GM18505 (cell line): Measurements from ENCODE around the gene KIF1A.
"Not testable (repeated sequence)": the region's sequence is repeated elsewhere in the genome, so short reads cannot be mapped to it uniquely, and the experiment has no call there.

ENCODE experiments used
- ATAC-seq: cut with Tn5 transposase; IDR thresholded peaks from one replicate; pipeline ENCODE4 v1.9.1; 2021; ENCODE audit not compliant: unreplicated experiment
- POLR2A ChIP-seq: IDR thresholded peaks from 4 replicates; pipeline ENCODE4 v1.6.1; 2011; ENCODE audit warnings: borderline replicate concordance; ENCODE audit not compliant: insufficient read depth, insufficient read length; ENCODE audit errors: extremely low read depth

KIF1A gene

DNA sequence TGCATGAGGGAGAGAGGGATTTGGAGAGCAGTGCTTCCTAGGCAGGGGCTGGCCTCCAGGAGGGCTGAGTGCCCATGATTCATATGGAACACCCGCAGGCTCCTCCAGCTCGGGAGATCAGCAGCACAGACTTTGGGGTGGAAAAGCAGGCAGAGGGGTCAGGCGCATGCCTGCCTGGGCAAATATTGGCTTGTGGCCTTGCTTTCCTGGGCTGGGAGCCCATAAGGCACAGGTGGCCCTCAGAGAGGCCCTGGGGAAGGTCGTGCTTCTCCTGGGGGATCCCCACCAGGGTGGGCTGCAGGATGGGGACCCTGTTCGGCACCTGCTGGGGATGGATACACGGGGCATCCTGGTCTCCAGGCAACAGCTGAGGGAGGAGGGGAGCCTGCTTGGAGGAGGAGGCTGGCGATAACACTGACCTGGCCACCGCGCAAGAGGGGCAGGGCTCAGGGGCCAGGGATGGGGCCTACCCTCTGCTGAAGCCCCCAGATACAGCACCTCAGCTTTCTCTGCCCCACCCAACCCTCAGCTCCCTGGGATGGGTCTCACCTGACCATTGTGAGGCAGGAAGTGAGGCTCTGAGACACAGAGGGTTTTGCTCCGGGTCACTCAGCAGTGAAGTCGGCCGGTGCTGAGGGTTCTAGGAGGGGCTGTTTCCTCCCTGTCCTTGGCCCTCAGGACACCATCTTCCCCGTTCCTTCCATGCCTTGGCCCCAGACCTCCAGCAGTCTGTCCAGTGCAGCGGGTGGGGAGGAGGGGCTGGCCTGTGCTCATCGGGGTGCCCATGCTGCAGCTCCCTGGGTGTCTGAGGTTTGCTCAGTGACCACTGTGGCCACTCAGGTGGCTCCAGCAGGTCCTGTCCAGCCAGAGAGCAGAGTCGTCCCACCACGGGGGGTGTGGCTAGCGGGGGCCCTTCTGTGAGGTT is 116.3 kb downstream of the KIF1A start:
- TF ChIP-seq POLR2A, result no peak
- no peak for ATAC-seq

DNA sequence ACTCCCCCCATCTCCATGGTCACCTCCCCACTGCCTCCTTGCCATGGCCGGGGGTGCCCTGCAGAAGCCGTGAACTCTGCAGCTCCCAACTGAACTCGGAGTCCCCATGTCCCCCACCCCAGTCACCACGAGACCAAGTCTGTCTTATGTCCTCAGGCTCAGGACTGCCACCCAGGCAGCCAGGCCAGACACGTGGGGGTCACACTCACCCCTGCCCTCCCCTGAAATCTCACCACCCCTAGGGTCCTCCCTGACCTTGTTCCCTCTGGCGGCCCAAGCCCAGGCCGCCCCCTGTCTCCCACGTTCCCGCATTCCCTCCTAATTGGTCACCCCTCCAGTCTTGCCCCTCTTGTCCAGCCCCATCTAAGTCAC is 117.4 kb downstream of the KIF1A start:
- no peak for TF ChIP-seq POLR2A
- ATAC-seq, result no peak

DNA sequence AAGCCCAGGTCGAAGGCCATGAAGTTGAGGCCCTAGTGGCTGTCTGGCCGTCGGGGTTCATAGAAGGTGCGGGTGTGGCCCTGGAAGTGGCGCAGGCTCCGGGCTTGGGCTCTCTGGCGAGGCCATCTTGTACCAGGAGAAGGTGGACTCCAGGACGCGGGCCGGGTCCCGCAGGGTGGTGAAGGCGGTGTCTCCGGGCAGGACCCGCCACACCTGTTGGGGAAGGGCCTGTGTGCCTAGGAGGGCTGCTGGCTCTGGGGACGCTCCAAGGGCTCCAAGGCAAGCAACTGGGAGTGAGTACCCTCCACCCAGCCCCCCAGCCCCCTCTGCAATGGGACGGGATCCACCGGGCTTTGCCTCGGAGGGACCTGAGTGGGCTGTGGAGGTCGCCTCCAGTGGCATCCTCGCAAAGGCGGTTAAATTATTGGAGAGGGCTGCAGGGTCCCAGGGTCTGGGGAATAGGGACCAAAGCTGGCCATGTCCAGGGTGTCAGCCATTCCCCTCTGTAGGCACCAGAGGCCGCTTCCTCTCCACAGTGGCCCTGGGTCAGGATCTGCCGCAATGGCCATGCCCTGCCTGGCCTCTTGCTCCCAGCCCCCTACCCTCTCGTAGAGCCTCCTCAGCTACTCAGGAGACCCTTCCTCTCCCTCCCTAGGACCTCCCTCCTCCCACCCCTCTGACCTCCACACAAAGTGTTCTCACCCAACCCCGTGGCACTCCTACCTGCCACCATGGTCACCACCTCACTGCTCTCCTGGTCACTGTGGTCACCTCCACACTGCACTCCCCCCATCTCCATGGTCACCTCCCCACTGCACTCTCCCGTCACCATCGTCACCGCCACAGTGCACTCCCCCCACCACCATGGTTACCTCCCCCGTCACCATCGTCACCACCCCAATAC is 118.0 kb downstream of the KIF1A start:
- no peak for ATAC-seq
- TF ChIP-seq POLR2A, result no peak

DNA sequence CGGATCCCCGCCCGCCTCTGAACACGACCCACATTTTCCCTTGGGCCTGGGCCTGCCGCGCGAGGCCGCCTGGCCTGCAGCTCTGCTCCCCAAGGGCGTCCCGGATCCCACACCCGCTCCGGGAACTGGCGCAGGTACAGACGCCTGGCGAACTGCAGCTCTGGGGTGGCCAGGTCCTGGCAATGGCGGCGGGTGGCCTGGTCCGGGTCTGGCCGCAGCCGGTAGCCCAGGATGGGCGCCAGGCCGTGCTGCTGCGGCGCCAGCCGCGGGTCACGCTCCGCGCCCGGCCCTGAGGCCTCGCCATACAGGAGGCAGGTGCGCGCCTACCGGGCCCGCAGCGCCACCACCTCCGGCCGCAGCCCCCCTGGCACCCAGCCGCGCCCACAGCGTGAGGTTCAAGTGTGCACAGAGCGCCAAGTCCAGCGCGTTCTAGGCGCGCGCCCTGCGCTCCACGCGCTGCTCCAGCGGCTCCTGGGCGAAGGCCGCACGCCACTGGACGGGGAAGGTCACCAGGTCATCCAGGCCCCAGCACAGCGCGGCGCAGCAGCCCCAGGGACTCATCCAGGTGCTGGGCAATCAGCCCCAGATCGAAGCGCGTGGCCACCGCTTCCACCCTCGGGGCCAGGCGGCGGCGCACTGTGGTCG is 118.8 kb downstream of the KIF1A start:
- ATAC-seq, result no peak
- no peak for TF ChIP-seq POLR2A

DNA sequence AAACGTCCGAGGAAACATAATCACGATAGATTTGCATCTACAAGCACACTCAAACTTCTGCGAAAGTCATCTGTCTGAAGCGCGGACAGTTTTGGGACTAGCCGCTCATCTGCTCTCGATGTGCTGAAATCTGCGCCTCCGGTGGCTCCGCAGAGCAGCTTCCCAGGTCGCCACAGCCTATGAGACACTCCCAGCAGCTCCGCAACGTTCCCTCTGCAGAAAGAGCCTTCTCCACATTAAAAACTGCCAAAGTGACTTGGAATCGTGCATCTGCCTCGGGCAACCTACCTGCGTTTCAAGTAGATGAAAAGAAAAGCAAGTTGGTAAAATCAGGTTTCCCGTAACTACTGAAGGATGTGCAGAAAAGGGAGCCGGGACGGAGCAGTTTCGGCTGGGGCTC is 119.4 kb downstream of the KIF1A start:
- not testable (repeated sequence) for ATAC-seq

DNA sequence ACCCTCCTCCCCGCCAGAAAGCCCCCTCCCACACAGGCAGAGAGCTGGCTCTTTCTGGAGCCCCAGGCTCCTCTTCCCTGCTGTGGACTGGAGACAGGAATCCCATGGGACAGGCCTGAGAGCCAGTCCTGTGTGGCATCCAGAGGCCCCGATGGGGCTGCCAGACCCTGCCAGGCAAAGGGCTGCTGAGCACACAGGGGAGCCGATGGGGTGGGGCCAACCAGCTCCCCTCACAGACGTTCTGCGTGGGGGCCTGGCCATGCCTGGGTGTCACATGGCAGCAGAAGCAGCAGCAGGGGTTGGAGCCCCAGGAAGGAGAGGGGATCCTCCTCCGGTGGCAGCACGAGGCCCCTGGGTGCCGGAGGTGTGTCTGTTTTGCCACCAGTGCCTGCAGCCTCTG is 120.2 kb downstream of the KIF1A start:
- ATAC-seq, result not testable (repeated sequence)

DNA sequence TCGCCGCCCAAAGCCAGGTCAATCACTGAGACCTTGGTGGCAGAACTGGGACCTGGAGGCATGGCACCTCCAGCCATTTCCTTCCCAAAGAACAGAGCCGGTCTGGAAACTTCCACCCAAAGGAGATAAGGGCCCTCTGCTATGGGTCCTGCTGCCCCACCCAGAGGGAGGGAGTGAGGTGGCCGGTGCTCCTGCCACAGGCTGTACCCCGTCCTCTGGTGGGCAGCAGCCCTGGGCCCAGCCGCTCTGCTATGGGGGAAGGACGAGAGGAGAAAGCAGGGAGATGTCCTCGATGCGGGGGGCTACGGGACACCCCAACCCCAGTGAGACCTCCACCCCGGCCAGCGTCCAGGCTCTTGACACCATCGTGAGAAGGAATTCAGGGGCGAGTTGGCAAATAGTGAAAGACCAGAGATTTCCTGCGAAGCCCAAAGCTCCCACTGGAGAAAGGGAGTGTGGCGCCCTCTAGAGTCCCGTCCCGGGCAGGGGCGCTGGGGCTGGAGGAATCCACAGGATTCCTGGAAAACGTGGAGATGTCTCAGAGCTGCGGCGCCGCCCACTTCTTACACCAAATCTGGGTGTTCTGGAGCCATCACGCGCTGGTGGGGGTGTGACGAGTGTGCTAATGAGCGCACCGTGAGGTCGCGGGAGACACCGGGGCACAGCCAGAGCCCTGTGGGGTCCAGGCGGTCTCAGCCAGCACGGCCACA is 121.0 kb downstream of the KIF1A start:
- ATAC-seq, result not testable (repeated sequence)

DNA sequence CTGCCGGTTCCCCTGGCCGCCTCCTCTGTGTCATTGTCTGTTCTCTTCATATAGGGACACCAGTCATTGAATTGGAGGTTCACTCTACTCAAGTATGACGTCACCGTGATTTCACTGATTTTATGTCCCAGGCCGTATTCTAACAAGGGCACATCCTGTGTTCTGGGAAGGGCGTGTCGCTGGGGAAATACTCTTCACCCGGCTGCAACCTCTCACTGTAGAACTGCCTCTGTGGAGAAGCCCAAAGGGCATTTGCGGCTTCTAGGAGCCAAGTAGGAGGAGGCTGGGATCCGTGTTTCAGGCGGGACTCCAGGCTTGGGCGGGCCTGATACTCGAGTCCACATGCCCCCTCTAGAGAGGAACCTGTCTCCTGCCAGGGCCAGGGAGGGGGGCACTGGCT is 123.5 kb downstream of the KIF1A start:
- ATAC-seq, result not testable (repeated sequence)

DNA sequence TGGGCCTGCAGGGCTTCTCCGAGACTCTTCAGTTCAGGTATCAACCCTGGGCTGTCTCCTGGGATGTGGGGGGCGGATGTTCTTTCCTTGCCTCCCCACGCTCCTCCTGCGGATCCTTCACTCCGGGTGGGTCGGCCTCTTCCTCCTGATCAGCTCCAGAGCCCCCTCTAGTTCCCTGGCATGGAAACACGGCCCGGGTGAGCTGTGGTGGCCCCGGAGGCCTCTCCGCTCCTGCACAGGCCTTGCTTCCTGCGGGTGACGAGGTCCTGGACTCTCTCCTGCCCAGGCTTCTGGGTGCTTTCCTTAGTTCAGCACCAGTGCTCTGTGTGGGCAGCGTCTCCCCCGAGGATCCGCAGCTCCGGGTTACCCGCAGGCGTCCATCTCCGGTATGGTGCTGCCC is 124.4 kb downstream of the KIF1A start:
- ATAC-seq, result not testable (repeated sequence)

DNA sequence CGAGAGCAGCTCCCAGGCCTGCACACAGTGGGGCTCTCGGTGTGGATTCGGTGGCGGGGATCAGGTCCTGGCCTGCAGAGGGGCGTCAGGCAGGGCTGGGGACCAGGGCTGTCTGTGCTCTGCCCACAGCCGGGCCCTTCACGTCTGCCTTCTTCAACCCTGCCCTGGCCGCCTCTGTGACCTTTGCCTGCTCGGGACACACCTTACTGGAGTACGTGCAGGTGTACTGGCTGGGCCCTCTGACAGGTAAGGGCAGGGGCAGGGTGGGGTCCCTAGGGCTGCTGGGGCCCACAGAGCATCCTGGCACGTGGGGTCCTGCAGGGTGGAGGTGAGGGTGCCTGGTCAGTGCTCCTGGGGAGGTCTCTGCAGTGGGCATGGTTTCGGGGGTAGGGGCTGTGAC is 125.7 kb downstream of the KIF1A start:
- not testable (repeated sequence) for ATAC-seq

DNA sequence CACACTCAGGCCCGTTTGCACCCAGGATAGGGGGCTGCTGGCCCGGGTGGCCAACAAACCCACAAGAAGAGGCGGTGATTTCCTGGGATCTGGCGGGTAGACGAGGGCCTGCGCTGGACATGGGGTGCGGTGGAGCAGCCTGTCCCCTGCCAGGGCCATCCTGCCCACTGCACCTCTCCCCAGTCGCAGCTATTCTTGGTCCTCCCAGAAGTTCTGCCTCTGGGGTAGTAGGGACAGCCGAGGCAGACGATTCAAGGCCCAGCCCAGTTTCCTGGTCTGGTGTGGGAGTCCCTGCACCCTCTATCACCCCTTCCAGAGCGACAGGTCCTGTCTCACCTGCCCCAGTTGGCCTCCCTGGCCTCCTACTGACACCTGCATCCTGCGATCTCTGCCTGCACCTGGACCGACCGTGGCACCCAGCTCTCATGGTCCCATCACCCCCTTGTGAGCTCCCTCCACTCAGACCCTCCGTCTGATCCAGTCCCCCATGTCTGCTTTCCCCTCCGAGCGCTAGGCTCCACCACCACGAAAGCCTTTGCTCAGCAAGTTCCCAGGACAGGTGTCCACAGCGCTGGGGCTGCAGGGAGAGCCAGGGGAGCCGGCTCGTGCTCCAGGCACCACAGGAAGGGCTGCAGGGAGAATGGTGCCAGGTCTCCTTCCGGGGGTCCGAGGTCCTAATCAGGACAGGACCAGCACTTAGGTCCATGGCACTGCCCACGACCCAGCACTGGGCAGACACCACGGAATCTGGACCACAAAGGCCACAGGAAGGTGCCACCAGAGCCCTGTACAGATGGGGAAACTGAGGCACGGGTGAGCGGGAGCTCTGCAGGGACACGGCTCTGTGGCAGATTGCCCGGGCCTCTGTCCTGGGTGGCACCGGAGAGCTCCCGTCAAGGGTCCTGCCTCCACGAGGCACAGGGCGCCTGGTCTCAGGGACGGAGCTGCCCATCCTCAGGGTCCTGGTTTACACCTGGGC is 127.1 kb downstream of the KIF1A start:
- ATAC-seq, result not testable (repeated sequence)

DNA sequence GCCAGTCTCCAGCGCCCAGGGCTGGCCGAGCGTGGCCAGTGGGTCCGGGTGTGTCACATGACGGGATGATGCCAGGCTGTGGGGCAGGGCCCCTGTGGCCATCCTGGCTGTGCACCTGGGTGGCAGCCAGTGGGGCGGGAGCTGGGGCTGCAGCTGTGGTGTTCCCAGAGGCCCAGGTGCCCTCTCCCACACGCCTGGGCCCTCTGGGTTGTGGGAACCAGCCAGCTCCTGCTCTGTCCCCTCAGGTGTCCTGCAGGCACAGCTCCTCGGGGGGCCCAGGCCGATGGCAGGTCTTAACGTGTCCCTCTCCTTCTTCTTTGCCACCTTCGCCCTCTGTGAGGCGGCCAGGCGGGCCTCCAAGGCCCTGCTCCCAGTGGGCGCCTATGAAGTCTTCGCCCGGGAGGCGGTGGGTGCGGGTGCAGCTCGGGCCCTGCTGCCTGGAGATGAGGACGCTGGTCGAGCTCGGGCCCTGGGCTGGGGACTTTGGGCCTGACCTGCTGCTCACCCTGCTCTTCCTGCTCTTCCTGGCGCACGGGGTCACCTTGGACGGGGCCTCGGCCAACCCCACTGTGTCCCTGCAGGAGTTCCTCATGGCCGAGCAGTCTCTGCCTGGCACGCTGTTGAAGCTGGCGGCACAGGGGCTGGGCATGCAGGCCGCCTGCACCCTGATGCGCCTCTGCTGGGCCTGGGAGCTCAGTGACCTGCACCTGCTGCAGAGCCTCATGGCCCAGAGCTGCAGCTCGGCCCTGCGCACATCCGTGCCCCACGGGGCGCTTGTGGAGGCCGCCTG is 128.2 kb downstream of the KIF1A start, which contains the start of gene AQP12A:
Gene AQP12A, plus strand, starts transcription at position 236 of the 790 bp plus-strand sequence. Its CDS starts 48 bp downstream, at position 284.
- ATAC-seq, result not testable (repeated sequence)

DNA sequence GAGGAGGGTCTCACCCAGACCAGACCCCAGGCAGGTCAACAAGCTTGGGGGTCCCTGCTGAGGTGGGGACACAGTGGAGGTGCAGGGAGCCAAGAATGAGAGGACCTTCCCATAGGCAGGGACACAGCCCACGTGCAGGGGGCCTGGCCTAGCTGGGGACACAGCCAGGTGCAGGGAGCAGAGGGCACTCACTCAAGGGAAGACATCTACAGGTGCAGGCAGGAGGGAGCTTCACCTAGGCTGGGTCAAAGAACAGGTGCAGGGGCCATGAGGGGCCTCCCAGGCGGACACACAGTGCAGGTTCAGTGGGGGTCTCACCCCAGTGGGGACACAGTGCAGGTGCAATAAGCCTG is 129.0 kb downstream of the KIF1A start:
- not testable (repeated sequence) for ATAC-seq

DNA sequence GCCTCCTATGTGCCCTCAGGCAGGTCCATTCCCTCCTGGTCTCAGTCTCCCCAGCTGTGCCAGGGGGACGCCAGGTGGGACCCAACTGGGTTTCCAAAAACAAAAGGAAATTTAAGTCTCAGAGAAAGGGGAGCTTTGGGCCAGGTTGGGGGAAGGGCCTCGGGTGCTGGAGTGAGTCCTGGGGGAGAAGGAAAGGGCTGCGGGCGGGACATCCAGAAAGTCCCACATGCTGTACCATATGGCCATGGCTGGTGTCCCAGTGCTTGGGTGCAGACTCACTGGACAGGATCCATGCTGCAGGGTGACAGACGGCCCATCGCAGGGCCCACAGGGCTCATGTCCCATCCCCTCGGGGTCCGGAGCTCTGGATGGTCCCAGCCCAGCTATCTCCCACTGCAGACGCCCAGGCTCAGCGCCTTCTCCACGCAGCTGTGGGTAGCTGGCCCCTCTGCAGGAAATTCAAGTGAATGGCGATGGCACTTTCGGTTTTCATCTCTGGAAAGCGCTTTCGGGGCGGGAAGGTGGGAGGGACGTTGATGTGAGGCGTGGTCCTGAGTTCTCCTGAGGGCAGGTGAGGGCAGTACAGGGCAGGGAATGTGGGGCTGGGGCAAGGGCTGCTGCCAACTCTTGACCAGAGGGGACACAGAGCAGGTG is 129.5 kb downstream of the KIF1A start:
- not testable (repeated sequence) for ATAC-seq
